Neural cell (in vitro differentiated cells): ENCODE measurements around the gene ADRA2A. TPM values are rescaled to one million over a fixed set of nuclear protein-coding genes. Genes with fewer than 3 reads are reported as not detected.

Source experiments
- H2AFZ ChIP-seq: fragments of 200-600, 300-800 bp; sonication (generic), shearing (Covaris generic); 2 replicates; pipeline ENCODE4 v1.6.0; 2014; ENCODE audit warnings: low read depth, mild to moderate bottlenecking, antibody characterized with exemption, low read length, moderate library complexity
- H3F3A ChIP-seq: fragments of 200-600 bp; shearing (Covaris generic); 2 replicates; pipeline ENCODE4 v1.6.1; 2016; ENCODE audit warnings: mild to moderate bottlenecking, moderate library complexity, mixed read lengths, antibody characterized with exemption, low read length; ENCODE audit not compliant: insufficient read depth, poor library complexity, severe bottlenecking
- H3K27ac ChIP-seq: fragments of 200-600, 300-800 bp; sonication (generic), shearing (Covaris generic); 2 replicates; pipeline ENCODE4 v1.5.1; 2014; ENCODE audit warnings: mild to moderate bottlenecking, low read length, moderate library complexity
- H3K27me3 ChIP-seq: fragments of 300-800, 200-600 bp; sonication (generic), shearing (Covaris generic); 2 replicates; pipeline ENCODE4 v1.6.0; 2014; ENCODE audit warnings: mild to moderate bottlenecking, low read depth, low read length, moderate library complexity; ENCODE audit not compliant: insufficient read depth
- H3K36me3 ChIP-seq: fragments of 300-800, 200-600 bp; sonication (generic), shearing (Covaris generic); 2 replicates; pipeline ENCODE4 v1.5.1; 2014; ENCODE audit warnings: mild to moderate bottlenecking, antibody characterized with exemption, low read length, moderate library complexity; ENCODE audit not compliant: insufficient read depth
- H3K4me2 ChIP-seq: fragments of 300-800, 200-600 bp; sonication (generic), shearing (Covaris generic); 2 replicates; pipeline ENCODE4 v1.6.0; 2014; ENCODE audit warnings: mild to moderate bottlenecking, low read length
- H3K4me3 ChIP-seq: fragments of 300-800, 200-600 bp; sonication (generic), shearing (Covaris generic); 2 replicates; pipeline ENCODE4 v1.5.1; 2014; ENCODE audit warnings: mild to moderate bottlenecking, low read length, moderate library complexity
- H3K79me2 ChIP-seq: fragments of 200-600 bp; shearing (Covaris generic); replicated peaks from 2 replicates; pipeline ENCODE4 v1.6.0; 2014; ENCODE audit warnings: mild to moderate bottlenecking, low read length, moderate library complexity; ENCODE audit not compliant: insufficient read depth
- H3K9ac ChIP-seq: fragments of 300-800, 200-600 bp; sonication (generic), shearing (Covaris generic); 2 replicates; pipeline ENCODE4 v1.6.1; 2016; ENCODE audit warnings: mild to moderate bottlenecking, low read length, mixed read lengths
- H3K9me2 ChIP-seq: fragments of 200-600 bp; shearing (Covaris generic); 2 replicates; pipeline ENCODE4 v1.6.1; 2016; ENCODE audit warnings: mild to moderate bottlenecking, low read length, mixed read lengths; ENCODE audit not compliant: insufficient read depth
- H3K9me3 ChIP-seq: fragments of 200-600, 300-800 bp; sonication (generic), shearing (Covaris generic); 2 replicates; pipeline ENCODE4 v1.6.1; 2016; ENCODE audit warnings: mild to moderate bottlenecking, mixed run types, low read length, moderate library complexity, mixed read lengths
- H4K20me1 ChIP-seq: fragments of 200-600 bp; shearing (Covaris generic); 2 replicates; pipeline ENCODE4 v1.6.1; 2016; ENCODE audit warnings: mild to moderate bottlenecking, mixed run types; ENCODE audit not compliant: insufficient read depth
- EP300 ChIP-seq: fragments of 450-650 bp; conservative IDR thresholded peaks from 2 replicates; pipeline ENCODE4 v1.6.1; 2014; ENCODE audit warnings: antibody characterized with exemption, mild to moderate bottlenecking, moderate library complexity; ENCODE audit not compliant: poor library complexity, severe bottlenecking
- EZH2 ChIP-seq: fragments of 200-600, 300-800 bp; shearing (Covaris generic), sonication (generic); IDR thresholded peaks from 2 replicates; pipeline ENCODE4 v1.6.1; 2014; ENCODE audit warnings: antibody characterized with exemption, low read length, borderline replicate concordance, mild to moderate bottlenecking; ENCODE audit not compliant: insufficient read depth, poor library complexity, severe bottlenecking
- MXI1 ChIP-seq: fragments of 450-650 bp; conservative IDR thresholded peaks from 2 replicates; pipeline ENCODE4 v1.6.1; 2014; ENCODE audit warnings: antibody characterized with exemption, mild to moderate bottlenecking; ENCODE audit not compliant: poor library complexity, severe bottlenecking
- POLR2AphosphoS5 ChIP-seq: IDR thresholded peaks from 2 replicates; pipeline ENCODE4 v1.6.1; 2012
- RAD21 ChIP-seq: fragments of 450-650 bp; conservative IDR thresholded peaks from 2 replicates; pipeline ENCODE4 v1.6.1; 2014; ENCODE audit warnings: antibody characterized with exemption, mild to moderate bottlenecking, moderate library complexity
- REST ChIP-seq: IDR thresholded peaks from 2 replicates; pipeline ENCODE4 v1.6.1; 2012; ENCODE audit warnings: borderline replicate concordance
- SMC3 ChIP-seq: fragments of 450-650 bp; conservative IDR thresholded peaks from 2 replicates; pipeline ENCODE4 v1.6.1; 2014; ENCODE audit warnings: antibody characterized with exemption, mild to moderate bottlenecking, moderate library complexity; ENCODE audit not compliant: poor library complexity
- TAF1 ChIP-seq: IDR thresholded peaks from 2 replicates; pipeline ENCODE4 v1.6.1; 2012; ENCODE audit warnings: low read depth
- polyA plus RNA-seq: library from polyadenylated mRNA; depleted of rRNA; stranded (reverse); fragments of >200 nt; gene quantifications from 2 replicates; pipeline ENCODE4 v1.2.3, GENCODE V29; 2014
- TF ChIP-seq, protein P1 (sequence below): fragments of 450-650 bp; IDR thresholded peaks from 2 replicates; pipeline ENCODE4 v1.5.1; 2014; ENCODE audit warnings: antibody characterized with exemption, mild to moderate bottlenecking, moderate library complexity; ENCODE audit not compliant: poor library complexity, severe bottlenecking

The ADRA2A gene
- polyA plus RNA-seq, 1 donor from 2014 or later: 2.5 TPM

- H3F3A ChIP-seq: no peaks in the 10 kb centered on the region
- H3K9me2 ChIP-seq: no peaks in the 10 kb centered on the region
- no peak overlapping the region for H3K4me3 ChIP-seq
- no peak overlapping the region for H3K27ac ChIP-seq
- H3K27me3 ChIP-seq: no peaks in the 10 kb centered on the region
- TF ChIP-seq POLR2AphosphoS5 (no peak), RAD21 (no peak)
- no peaks in the 10 kb centered on the region for H3K36me3 ChIP-seq
- no peaks in the 10 kb centered on the region for H3K79me2 ChIP-seq
- H3K9ac ChIP-seq: no peak overlapping the region
- no peak overlapping the region for H3K4me2 ChIP-seq
- no peaks in the 10 kb centered on the region for H4K20me1 ChIP-seq
- no peaks in the 10 kb centered on the region for H3K9me3 ChIP-seq
- no peak overlapping the region for H2AFZ ChIP-seq
These were observed 35.5 kb downstream of the ADRA2A start for GRCh38 chr10:111112333-111112732.

GRCh38 chr10:111113238-111113960 is 36.6 kb downstream of the ADRA2A start:
- Histone ChIP-seq H2AFZ (no peak overlapping the region), H3K4me3 (no peak overlapping the region), H3K36me3 (no peaks in the 10 kb centered on the region), H3K27me3 (no peaks in the 10 kb centered on the region), H3K9me2 (no peaks in the 10 kb centered on the region), H3F3A (no peaks in the 10 kb centered on the region), H3K9ac (no peak overlapping the region), H3K27ac (no peak overlapping the region), H3K79me2 (no peaks in the 10 kb centered on the region), H3K4me2 (no peak overlapping the region), H4K20me1 (no peaks in the 10 kb centered on the region), H3K9me3 (no peaks in the 10 kb centered on the region)
- TF ChIP-seq POLR2AphosphoS5 (no peak), MXI1 (no peak), SMC3 (no peak), EZH2 (no peak), TAF1 (no peak), REST (no peak), EP300 (no peak), RAD21 (no peak)
- TF ChIP-seq, protein P1, sequence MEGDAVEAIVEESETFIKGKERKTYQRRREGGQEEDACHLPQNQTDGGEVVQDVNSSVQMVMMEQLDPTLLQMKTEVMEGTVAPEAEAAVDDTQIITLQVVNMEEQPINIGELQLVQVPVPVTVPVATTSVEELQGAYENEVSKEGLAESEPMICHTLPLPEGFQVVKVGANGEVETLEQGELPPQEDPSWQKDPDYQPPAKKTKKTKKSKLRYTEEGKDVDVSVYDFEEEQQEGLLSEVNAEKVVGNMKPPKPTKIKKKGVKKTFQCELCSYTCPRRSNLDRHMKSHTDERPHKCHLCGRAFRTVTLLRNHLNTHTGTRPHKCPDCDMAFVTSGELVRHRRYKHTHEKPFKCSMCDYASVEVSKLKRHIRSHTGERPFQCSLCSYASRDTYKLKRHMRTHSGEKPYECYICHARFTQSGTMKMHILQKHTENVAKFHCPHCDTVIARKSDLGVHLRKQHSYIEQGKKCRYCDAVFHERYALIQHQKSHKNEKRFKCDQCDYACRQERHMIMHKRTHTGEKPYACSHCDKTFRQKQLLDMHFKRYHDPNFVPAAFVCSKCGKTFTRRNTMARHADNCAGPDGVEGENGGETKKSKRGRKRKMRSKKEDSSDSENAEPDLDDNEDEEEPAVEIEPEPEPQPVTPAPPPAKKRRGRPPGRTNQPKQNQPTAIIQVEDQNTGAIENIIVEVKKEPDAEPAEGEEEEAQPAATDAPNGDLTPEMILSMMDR: no peak
